HFF-Myc (cell line): ENCODE measurements around the gene SKOR1.
A peak's percentile ranks its signal among the peaks of the same experiment; 100 is the strongest.

ENCODE experiments used
- DNase-seq: peaks from one replicate; pipeline ENCODE4 v3.0.0-alpha.2; 2011; ENCODE audit warnings: low read depth; ENCODE audit errors: extremely low read depth
- H3K4me3 ChIP-seq: replicated peaks from 2 replicates; pipeline ENCODE4 v1.5.1; 2011; ENCODE audit warnings: low read depth, mild to moderate bottlenecking, control low read depth, low read length
- TF ChIP-seq, protein P1 (sequence below): IDR thresholded peaks from 2 replicates; pipeline ENCODE4 v1.5.1; 2012; ENCODE audit warnings: mild to moderate bottlenecking, low read depth, low read length, control low read depth; ENCODE audit errors: missing control alignments

The SKOR1 gene

GRCh38 chr15:67828278-67828968 lies 3.1 kb downstream of the SKOR1 start:
- TF ChIP-seq, protein P1, sequence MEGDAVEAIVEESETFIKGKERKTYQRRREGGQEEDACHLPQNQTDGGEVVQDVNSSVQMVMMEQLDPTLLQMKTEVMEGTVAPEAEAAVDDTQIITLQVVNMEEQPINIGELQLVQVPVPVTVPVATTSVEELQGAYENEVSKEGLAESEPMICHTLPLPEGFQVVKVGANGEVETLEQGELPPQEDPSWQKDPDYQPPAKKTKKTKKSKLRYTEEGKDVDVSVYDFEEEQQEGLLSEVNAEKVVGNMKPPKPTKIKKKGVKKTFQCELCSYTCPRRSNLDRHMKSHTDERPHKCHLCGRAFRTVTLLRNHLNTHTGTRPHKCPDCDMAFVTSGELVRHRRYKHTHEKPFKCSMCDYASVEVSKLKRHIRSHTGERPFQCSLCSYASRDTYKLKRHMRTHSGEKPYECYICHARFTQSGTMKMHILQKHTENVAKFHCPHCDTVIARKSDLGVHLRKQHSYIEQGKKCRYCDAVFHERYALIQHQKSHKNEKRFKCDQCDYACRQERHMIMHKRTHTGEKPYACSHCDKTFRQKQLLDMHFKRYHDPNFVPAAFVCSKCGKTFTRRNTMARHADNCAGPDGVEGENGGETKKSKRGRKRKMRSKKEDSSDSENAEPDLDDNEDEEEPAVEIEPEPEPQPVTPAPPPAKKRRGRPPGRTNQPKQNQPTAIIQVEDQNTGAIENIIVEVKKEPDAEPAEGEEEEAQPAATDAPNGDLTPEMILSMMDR: no peak
- no peak overlapping the region for H3K4me3 ChIP-seq
- DNase-seq: no peak

DNA sequence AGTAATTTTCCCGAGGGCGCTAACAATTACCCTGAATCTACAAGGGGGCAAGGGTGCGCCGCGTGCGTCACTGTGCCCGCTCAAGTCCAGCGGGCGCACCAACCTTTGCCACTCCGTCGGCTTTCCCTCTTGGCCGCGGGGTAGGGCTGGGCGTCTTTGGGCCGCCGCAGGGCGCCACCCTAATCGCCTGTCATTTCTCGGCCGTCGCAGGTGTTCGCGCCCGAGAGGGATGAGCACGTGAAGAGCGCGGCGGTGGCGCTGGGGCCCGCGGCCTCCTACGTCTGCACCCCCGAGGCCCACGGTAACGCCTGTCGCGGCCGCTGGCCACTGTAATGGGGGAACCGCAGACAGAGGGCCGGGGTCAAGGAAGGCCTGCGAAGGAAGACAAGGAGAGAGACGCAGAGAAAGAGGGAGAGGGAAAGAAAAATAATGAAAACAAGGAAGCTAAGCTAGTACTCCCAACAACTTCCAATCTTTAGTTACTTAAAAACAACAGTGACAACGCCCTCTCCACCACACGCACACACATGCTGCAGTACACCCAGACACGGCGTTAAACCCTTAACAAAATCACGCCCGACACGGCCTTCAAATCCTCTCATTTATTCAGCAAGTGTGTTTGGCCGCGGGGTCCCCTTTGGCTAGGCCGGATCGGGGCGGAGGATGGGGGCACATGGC lies 3.8 kb downstream of the SKOR1 start:
- DNase-seq: no peak
- TF ChIP-seq, protein P1: no peak
- H3K4me3 ChIP-seq: no peak overlapping the region

GRCh38 chr15:67829647-67830504 lies 4.6 kb downstream of the SKOR1 start:
- no peak for DNase-seq
- TF ChIP-seq, protein P1: no peak

GRCh38 chr15:67831363-67831762 lies 6.1 kb downstream of the SKOR1 start:
- TF ChIP-seq, protein P1: no peak
- no peak overlapping the region for H3K4me3 ChIP-seq
- no peak for DNase-seq

More at GRCh38 chr15:67829647-67830504, 4.6 kb downstream of the SKOR1 start:
- no peak overlapping the region for H3K4me3 ChIP-seq

GRCh38 chr15:67832031-67832551 lies 6.8 kb downstream of the SKOR1 start:
- no peak for DNase-seq
- no peak overlapping the region for H3K4me3 ChIP-seq
- TF ChIP-seq, protein P1: peak; percentile 36

- H3K4me3 ChIP-seq: no peak overlapping the region
- TF ChIP-seq, protein P1: no peak
- no peak for DNase-seq
Measured at GRCh38 chr15:67832897-67833709, 7.8 kb downstream of the SKOR1 start.
